Neural cell (in vitro differentiated cells): ENCODE measurements around the gene SREBF1. TPM values are rescaled to one million over a fixed set of nuclear protein-coding genes. Genes with fewer than 3 reads are reported as not detected.

Experiments used
- H2AFZ ChIP-seq: fragments of 200-600, 300-800 bp; sonication (generic), shearing (Covaris generic); 2 replicates; pipeline ENCODE4 v1.6.0; 2014; ENCODE audit warnings: low read depth, mild to moderate bottlenecking, antibody characterized with exemption, low read length, moderate library complexity
- H3F3A ChIP-seq: fragments of 200-600 bp; shearing (Covaris generic); 2 replicates; pipeline ENCODE4 v1.6.1; 2016; ENCODE audit warnings: mild to moderate bottlenecking, moderate library complexity, mixed read lengths, antibody characterized with exemption, low read length; ENCODE audit not compliant: insufficient read depth, poor library complexity, severe bottlenecking
- H3K27ac ChIP-seq: fragments of 200-600, 300-800 bp; sonication (generic), shearing (Covaris generic); 2 replicates; pipeline ENCODE4 v1.5.1; 2014; ENCODE audit warnings: mild to moderate bottlenecking, low read length, moderate library complexity
- H3K27me3 ChIP-seq: fragments of 300-800, 200-600 bp; sonication (generic), shearing (Covaris generic); 2 replicates; pipeline ENCODE4 v1.6.0; 2014; ENCODE audit warnings: mild to moderate bottlenecking, low read depth, low read length, moderate library complexity; ENCODE audit not compliant: insufficient read depth
- H3K36me3 ChIP-seq: fragments of 300-800, 200-600 bp; sonication (generic), shearing (Covaris generic); 2 replicates; pipeline ENCODE4 v1.5.1; 2014; ENCODE audit warnings: mild to moderate bottlenecking, antibody characterized with exemption, low read length, moderate library complexity; ENCODE audit not compliant: insufficient read depth
- H3K4me2 ChIP-seq: fragments of 300-800, 200-600 bp; sonication (generic), shearing (Covaris generic); 2 replicates; pipeline ENCODE4 v1.6.0; 2014; ENCODE audit warnings: mild to moderate bottlenecking, low read length
- H3K4me3 ChIP-seq: fragments of 300-800, 200-600 bp; sonication (generic), shearing (Covaris generic); 2 replicates; pipeline ENCODE4 v1.5.1; 2014; ENCODE audit warnings: mild to moderate bottlenecking, low read length, moderate library complexity
- H3K79me2 ChIP-seq: fragments of 200-600 bp; shearing (Covaris generic); replicated peaks from 2 replicates; pipeline ENCODE4 v1.6.0; 2014; ENCODE audit warnings: mild to moderate bottlenecking, low read length, moderate library complexity; ENCODE audit not compliant: insufficient read depth
- H3K9ac ChIP-seq: fragments of 300-800, 200-600 bp; sonication (generic), shearing (Covaris generic); 2 replicates; pipeline ENCODE4 v1.6.1; 2016; ENCODE audit warnings: mild to moderate bottlenecking, low read length, mixed read lengths
- H3K9me2 ChIP-seq: fragments of 200-600 bp; shearing (Covaris generic); 2 replicates; pipeline ENCODE4 v1.6.1; 2016; ENCODE audit warnings: mild to moderate bottlenecking, low read length, mixed read lengths; ENCODE audit not compliant: insufficient read depth
- H3K9me3 ChIP-seq: fragments of 200-600, 300-800 bp; sonication (generic), shearing (Covaris generic); 2 replicates; pipeline ENCODE4 v1.6.1; 2016; ENCODE audit warnings: mild to moderate bottlenecking, mixed run types, low read length, moderate library complexity, mixed read lengths
- H4K20me1 ChIP-seq: fragments of 200-600 bp; shearing (Covaris generic); 2 replicates; pipeline ENCODE4 v1.6.1; 2016; ENCODE audit warnings: mild to moderate bottlenecking, mixed run types; ENCODE audit not compliant: insufficient read depth
- CTCF ChIP-seq: fragments of 450-650 bp; IDR thresholded peaks from 2 replicates; pipeline ENCODE4 v1.5.1; 2014; ENCODE audit warnings: antibody characterized with exemption, mild to moderate bottlenecking, moderate library complexity; ENCODE audit not compliant: poor library complexity, severe bottlenecking
- EP300 ChIP-seq: fragments of 450-650 bp; conservative IDR thresholded peaks from 2 replicates; pipeline ENCODE4 v1.6.1; 2014; ENCODE audit warnings: antibody characterized with exemption, mild to moderate bottlenecking, moderate library complexity; ENCODE audit not compliant: poor library complexity, severe bottlenecking
- EZH2 ChIP-seq: fragments of 200-600, 300-800 bp; shearing (Covaris generic), sonication (generic); IDR thresholded peaks from 2 replicates; pipeline ENCODE4 v1.6.1; 2014; ENCODE audit warnings: antibody characterized with exemption, low read length, borderline replicate concordance, mild to moderate bottlenecking; ENCODE audit not compliant: insufficient read depth, poor library complexity, severe bottlenecking
- MXI1 ChIP-seq: fragments of 450-650 bp; conservative IDR thresholded peaks from 2 replicates; pipeline ENCODE4 v1.6.1; 2014; ENCODE audit warnings: antibody characterized with exemption, mild to moderate bottlenecking; ENCODE audit not compliant: poor library complexity, severe bottlenecking
- POLR2AphosphoS5 ChIP-seq: IDR thresholded peaks from 2 replicates; pipeline ENCODE4 v1.6.1; 2012
- RAD21 ChIP-seq: fragments of 450-650 bp; conservative IDR thresholded peaks from 2 replicates; pipeline ENCODE4 v1.6.1; 2014; ENCODE audit warnings: antibody characterized with exemption, mild to moderate bottlenecking, moderate library complexity
- SMC3 ChIP-seq: fragments of 450-650 bp; conservative IDR thresholded peaks from 2 replicates; pipeline ENCODE4 v1.6.1; 2014; ENCODE audit warnings: antibody characterized with exemption, mild to moderate bottlenecking, moderate library complexity; ENCODE audit not compliant: poor library complexity
- TAF1 ChIP-seq: IDR thresholded peaks from 2 replicates; pipeline ENCODE4 v1.6.1; 2012; ENCODE audit warnings: low read depth
- polyA plus RNA-seq: library from polyadenylated mRNA; depleted of rRNA; stranded (reverse); fragments of >200 nt; gene quantifications from 2 replicates; pipeline ENCODE4 v1.2.3, GENCODE V29; 2014
- TF ChIP-seq, protein P1 (sequence below): IDR thresholded peaks from 2 replicates; pipeline ENCODE4 v1.6.1; 2012; ENCODE audit warnings: borderline replicate concordance

SREBF1 gene
- polyA plus RNA-seq, 1 donor from 2014 or later: 22.5 TPM

DNA sequence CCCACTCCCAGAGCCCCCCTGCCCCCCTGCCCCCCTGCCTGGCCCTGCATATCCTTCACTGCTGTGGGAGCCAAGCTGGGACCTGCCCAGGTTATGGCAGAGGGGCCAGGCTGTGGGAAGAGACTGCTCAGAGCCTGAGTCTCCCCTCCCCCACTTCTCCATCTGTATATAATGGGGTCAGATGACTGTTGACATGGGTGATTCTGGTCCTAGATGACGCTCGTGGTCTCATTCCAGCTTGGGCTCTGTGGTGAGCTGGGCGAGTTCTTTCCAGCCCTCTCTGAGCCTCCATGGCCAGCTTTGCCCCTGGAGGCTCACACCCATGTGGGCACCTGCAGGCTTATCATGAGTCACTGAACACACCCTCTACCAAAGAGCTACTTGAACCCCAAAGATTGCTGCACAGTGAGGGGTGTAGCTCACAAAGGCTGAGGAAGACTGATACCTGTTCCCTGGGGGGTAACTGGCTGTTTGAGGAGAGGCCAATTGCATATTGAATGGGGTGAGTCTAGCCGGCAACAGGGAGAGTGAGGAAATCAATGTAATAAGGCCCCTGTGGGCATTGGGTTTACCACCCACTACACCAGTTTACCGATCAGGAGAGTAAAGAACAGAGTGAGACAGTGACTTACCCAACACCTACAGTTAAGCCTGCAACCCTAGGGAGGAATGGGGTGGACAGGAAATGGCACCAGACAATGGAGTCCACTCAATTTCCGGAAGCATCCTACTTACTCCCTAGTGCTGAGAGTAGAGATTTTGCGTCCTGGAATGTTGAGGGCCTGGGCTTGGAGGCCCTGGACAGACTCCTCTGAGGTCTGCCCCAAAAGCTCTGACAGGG lies 4.2 kb upstream of the SREBF1 start:
- Histone ChIP-seq H4K20me1 (no peaks in the 10 kb centered on the region), H3K36me3 (no peaks in the 10 kb centered on the region), H3K27ac (no peak overlapping the region), H3K9ac (no peak overlapping the region), H3K9me3 (no peaks in the 10 kb centered on the region), H3K4me3 (no peak overlapping the region), H3K27me3 (no peaks in the 10 kb centered on the region), H2AFZ (no peak overlapping the region), H3F3A (no peaks in the 10 kb centered on the region), H3K79me2 (no peaks in the 10 kb centered on the region), H3K9me2 (no peaks in the 10 kb centered on the region), H3K4me2 (no peak overlapping the region)
- TF ChIP-seq TAF1 (no peak), EP300 (no peak)

DNA sequence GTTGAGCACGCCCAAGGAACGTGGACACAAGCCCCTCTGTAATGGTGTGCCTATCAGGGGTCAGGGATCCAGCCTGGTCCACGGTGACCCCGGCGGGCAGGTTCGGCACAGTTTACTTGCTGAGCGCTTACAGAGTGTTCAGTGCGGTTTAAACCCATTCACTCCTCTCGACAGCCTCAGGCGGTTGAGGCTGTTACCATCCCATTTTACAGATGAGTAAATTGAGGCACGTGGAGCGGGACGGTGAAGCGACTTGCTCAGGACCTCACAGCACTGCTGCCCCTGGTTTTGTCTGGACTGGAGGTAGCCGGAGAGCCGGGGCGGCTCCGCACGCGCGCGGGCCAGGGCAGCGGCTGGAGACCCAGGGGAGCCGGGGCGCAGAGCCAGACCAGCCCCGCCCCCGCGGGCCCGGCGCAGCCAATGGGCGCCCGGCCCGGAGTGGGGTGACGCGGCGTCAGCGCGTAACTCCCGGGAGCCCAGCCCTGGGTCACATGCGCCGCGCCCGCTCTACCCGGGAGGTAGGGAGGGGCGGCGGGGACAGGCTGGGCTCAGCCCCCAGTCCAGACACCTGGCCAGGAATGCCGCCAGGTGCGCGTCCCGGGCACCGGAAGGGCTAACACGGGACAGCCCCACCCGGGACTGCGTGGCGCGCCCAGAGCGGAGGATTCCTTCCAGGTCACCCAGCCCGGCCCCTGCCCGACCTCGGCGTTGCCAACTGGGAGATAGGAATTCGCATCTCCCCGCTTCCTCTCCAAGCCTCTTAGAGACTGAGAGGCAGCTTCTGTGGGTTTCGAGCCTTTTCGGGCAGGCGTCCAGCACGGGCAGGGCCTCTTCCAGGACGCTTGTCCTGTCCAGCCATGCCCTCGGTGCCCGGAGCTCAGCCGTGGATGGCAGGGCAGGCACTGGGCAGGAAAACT lies 3.3 kb upstream of the SREBF1 start:
- TF ChIP-seq EP300: no peak
- TF ChIP-seq POLR2AphosphoS5: no peak
- TF ChIP-seq RAD21: no peak
- no peak for TF ChIP-seq EZH2
- no peak for TF ChIP-seq SMC3
- TF ChIP-seq, protein P1, sequence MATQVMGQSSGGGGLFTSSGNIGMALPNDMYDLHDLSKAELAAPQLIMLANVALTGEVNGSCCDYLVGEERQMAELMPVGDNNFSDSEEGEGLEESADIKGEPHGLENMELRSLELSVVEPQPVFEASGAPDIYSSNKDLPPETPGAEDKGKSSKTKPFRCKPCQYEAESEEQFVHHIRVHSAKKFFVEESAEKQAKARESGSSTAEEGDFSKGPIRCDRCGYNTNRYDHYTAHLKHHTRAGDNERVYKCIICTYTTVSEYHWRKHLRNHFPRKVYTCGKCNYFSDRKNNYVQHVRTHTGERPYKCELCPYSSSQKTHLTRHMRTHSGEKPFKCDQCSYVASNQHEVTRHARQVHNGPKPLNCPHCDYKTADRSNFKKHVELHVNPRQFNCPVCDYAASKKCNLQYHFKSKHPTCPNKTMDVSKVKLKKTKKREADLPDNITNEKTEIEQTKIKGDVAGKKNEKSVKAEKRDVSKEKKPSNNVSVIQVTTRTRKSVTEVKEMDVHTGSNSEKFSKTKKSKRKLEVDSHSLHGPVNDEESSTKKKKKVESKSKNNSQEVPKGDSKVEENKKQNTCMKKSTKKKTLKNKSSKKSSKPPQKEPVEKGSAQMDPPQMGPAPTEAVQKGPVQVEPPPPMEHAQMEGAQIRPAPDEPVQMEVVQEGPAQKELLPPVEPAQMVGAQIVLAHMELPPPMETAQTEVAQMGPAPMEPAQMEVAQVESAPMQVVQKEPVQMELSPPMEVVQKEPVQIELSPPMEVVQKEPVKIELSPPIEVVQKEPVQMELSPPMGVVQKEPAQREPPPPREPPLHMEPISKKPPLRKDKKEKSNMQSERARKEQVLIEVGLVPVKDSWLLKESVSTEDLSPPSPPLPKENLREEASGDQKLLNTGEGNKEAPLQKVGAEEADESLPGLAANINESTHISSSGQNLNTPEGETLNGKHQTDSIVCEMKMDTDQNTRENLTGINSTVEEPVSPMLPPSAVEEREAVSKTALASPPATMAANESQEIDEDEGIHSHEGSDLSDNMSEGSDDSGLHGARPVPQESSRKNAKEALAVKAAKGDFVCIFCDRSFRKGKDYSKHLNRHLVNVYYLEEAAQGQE: no peak
- no peak for TF ChIP-seq CTCF
- TF ChIP-seq TAF1: no peak
- TF ChIP-seq MXI1: no peak
- Histone ChIP-seq H3K36me3 (no peaks in the 10 kb centered on the region), H3K4me3 (peak overlapping the region; percentile 28), H3K4me2 (no peak overlapping the region), H3K27ac (no peak overlapping the region), H3K27me3 (no peaks in the 10 kb centered on the region), H3K79me2 (peaks cover 7% of the 10 kb centered on the region), H3F3A (no peaks in the 10 kb centered on the region), H3K9me2 (no peaks in the 10 kb centered on the region), H2AFZ (no peak overlapping the region), H3K9ac (no peak overlapping the region), H4K20me1 (no peaks in the 10 kb centered on the region), H3K9me3 (no peaks in the 10 kb centered on the region)
